AG04449 (cell line): ENCODE data around the gene LRRTM4.

Source experiments
- CTCF ChIA-PET: fragments of 350-600 bp; formaldehyde crosslinking; extraction: SDS; loops from one replicate; lab custom pipeline; 2021; ENCODE audit warnings: antibody characterized with exemption; lab: Yijun Ruan, JAX
- POLR2A ChIA-PET: fragments of 400-600, 350-600 bp; formaldehyde crosslinking; extraction: SDS; loops from one replicate; lab custom pipeline; 2020; ENCODE audit warnings: antibody characterized with exemption, inconsistent platforms; lab: Yijun Ruan, JAX
- DNase-seq: peaks from one replicate; pipeline ENCODE4 v3.0.0-alpha.2; 2010; ENCODE audit warnings: low read depth, low spot score
- H3K4me3 ChIP-seq: 2 replicates; pipeline ENCODE4 v1.5.1; 2011; ENCODE audit warnings: low read depth, mild to moderate bottlenecking, control low read depth, low read length
- CTCF ChIP-seq: IDR thresholded peaks from one replicate; pipeline ENCODE4 v1.5.1; 2011; ENCODE audit warnings: mild to moderate bottlenecking, moderate library complexity, low read length, control low read depth, inconsistent platforms; ENCODE audit not compliant: insufficient read depth; ENCODE audit errors: missing control alignments

Gene LRRTM4

GRCh38 chr2:77336013-77336412, 186.2 kb downstream of the LRRTM4 start:
- CTCF ChIA-PET: no interaction called here
- no peak for DNase-seq
- POLR2A ChIA-PET: no interaction called here
- H3K4me3 ChIP-seq: no peak overlapping the region
- TF ChIP-seq CTCF: no peak

DNA sequence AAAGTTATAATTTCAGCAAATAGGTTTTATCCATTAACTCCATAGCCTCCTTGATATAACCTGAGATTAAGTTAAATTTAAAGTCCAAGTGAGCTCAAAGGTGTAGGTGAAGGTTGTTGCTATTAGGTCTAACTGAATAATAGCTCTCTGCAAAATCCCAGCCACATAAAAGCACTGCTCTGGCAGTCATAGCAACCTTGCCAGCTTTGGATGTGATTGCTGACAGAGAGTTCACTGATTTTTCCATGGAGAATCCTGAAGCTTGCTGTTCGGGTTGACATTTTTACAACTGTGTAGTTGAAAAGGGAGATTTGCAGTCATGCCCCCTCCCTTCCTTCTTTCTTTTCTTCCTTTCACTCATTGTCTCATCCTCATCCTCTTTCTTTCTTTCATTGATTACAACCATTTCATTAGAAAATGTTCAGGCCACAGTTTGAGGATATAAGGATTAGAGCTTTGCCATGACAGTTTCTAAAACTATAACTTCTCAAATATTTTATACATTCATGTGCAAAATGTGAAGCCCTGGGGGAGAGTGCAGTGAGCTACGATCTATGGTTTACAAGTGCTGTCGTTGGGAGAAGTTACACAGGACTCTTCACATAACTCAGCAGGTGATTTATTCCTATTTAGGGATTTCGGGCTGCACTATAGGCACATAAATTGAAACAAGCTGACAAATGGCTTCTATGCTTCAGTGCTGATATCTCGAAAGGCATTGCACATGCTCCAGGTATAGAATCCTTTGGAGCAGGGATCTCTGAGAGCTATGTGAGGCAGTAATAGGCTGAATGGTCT, 193.8 kb downstream of the LRRTM4 start:
- H3K4me3 ChIP-seq: no peak overlapping the region
- ChIA-PET CTCF (no interaction called here), POLR2A (no interaction called here)
- DNase-seq: no peak
- TF ChIP-seq CTCF: no peak

- no peak for TF ChIP-seq CTCF
- CTCF ChIA-PET: no interaction called here
- no peak for DNase-seq
- H3K4me3 ChIP-seq: no peak overlapping the region
- POLR2A ChIA-PET: no interaction called here
Observed at GRCh38 chr2:77325395-77325794, 196.8 kb downstream of the LRRTM4 start.

DNA sequence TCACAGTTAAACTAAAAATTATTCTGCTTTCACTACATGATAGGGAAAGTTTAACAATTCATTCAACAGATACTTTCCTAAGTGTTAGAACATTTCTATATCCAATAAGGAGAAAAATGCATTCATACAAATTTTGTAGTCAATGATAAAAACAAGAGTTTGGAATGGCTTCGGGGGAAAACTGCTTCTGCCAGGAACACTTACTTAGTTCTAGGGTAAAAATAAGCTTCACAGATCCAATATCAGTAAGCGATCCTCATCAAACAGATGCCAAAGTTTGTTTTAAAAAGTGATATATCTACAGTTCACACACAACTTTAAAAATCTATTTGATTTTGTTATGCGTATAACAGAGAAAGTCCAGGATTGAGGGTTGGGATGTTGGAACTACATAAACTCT, 199.7 kb downstream of the LRRTM4 start:
- H3K4me3 ChIP-seq: no peak overlapping the region
- POLR2A ChIA-PET: no interaction called here
- DNase-seq: no peak
- no peak for TF ChIP-seq CTCF
- CTCF ChIA-PET: no interaction called here

- CTCF ChIA-PET: no interaction called here
- DNase-seq: no peak
- POLR2A ChIA-PET: no interaction called here
- no peak overlapping the region for H3K4me3 ChIP-seq
- TF ChIP-seq CTCF: no peak
Observed at GRCh38 chr2:77314721-77315120, 207.5 kb downstream of the LRRTM4 start.

GRCh38 chr2:77310416-77310815, 211.8 kb downstream of the LRRTM4 start:
- POLR2A ChIA-PET: no interaction called here
- no peak for TF ChIP-seq CTCF
- CTCF ChIA-PET: no interaction called here
- no peak for DNase-seq
- H3K4me3 ChIP-seq: no peak overlapping the region
